MM.1S (cell line): ENCODE data around the gene LRMDA.

Experiments
- DNase-seq: peaks from one replicate; pipeline ENCODE4 v3.0.0-alpha.2; 2015
- H2AFZ ChIP-seq: fragments of 300-600 bp; sonication (generic); 2 replicates; pipeline ENCODE4 v1.6.0; 2016; ENCODE audit warnings: antibody characterized with exemption, low read length
- H3F3A ChIP-seq: fragments of 300-600 bp; sonication (generic); 2 replicates; pipeline ENCODE4 v1.6.1; 2016; ENCODE audit warnings: mild to moderate bottlenecking, antibody characterized with exemption, low read length, moderate library complexity, mixed read lengths; ENCODE audit not compliant: insufficient read depth
- H3K27ac ChIP-seq: fragments of 300-600 bp; sonication (generic); 2 replicates; pipeline ENCODE4 v1.5.1; 2016; ENCODE audit warnings: mild to moderate bottlenecking, low read length
- H3K27me3 ChIP-seq: fragments of 300-600 bp; sonication (generic); replicated peaks from 2 replicates; pipeline ENCODE4 v1.6.0; 2016; ENCODE audit warnings: low read length; ENCODE audit not compliant: insufficient read depth
- H3K36me3 ChIP-seq: fragments of 300-600 bp; sonication (generic); replicated peaks from 2 replicates; pipeline ENCODE4 v1.6.1; 2016; ENCODE audit warnings: mild to moderate bottlenecking, low read length, mixed read lengths; ENCODE audit not compliant: insufficient read depth
- H3K4me1 ChIP-seq: fragments of 300-600 bp; sonication (generic); 2 replicates; pipeline ENCODE4 v1.6.1; 2016; ENCODE audit warnings: low read length, mixed read lengths
- H3K4me2 ChIP-seq: fragments of 300-600 bp; sonication (generic); 2 replicates; pipeline ENCODE4 v1.6.0; 2016; ENCODE audit warnings: low read depth, low read length
- H3K4me3 ChIP-seq: fragments of 300-600 bp; sonication (generic); 2 replicates; pipeline ENCODE4 v1.5.1; 2016; ENCODE audit warnings: low read length, mixed read lengths
- H3K79me2 ChIP-seq: fragments of 300-600 bp; sonication (generic); 2 replicates; pipeline ENCODE4 v1.6.1; 2016; ENCODE audit warnings: mixed run types, low read length, mixed read lengths
- H3K9ac ChIP-seq: fragments of 300-600 bp; sonication (generic); 2 replicates; pipeline ENCODE4 v1.6.1; 2016; ENCODE audit warnings: low read length, mixed read lengths
- H3K9me2 ChIP-seq: fragments of 300-600 bp; sonication (generic); replicated peaks from 2 replicates; pipeline ENCODE4 v1.6.1; 2016; ENCODE audit warnings: mild to moderate bottlenecking, low read length, mixed read lengths; ENCODE audit not compliant: insufficient read depth
- H3K9me3 ChIP-seq: fragments of 300-600 bp; sonication (generic); replicated peaks from 2 replicates; pipeline ENCODE4 v1.6.1; 2016; ENCODE audit warnings: mild to moderate bottlenecking, low read length, mixed read lengths; ENCODE audit not compliant: insufficient read depth
- H4K20me1 ChIP-seq: fragments of 300-600 bp; sonication (generic); 2 replicates; pipeline ENCODE4 v1.6.1; 2016; ENCODE audit warnings: mild to moderate bottlenecking, low read length, moderate library complexity, mixed read lengths; ENCODE audit not compliant: insufficient read depth
- CTCF ChIP-seq: fragments of 300-600 bp; sonication (generic); IDR thresholded peaks from 2 replicates; pipeline ENCODE4 v1.5.1; 2016; ENCODE audit warnings: antibody characterized with exemption, low read length, mixed read lengths
- EZH2 ChIP-seq: fragments of 300-600 bp; sonication (generic); optimal IDR thresholded peaks from 2 replicates; pipeline ENCODE3; 2017; ENCODE audit warnings: low read depth, mild to moderate bottlenecking, antibody characterized with exemption, low read length, mixed read lengths
- EZH2phosphoT487 ChIP-seq: fragments of 300-600 bp; sonication (generic); IDR thresholded peaks from 2 replicates; pipeline ENCODE4 v1.6.1; 2018; ENCODE audit warnings: antibody characterized with exemption, low read length

Gene LRMDA

GRCh38 chr10:76040107-76040829 is 608.8 kb downstream of the LRMDA start:
- no peaks in the 10 kb centered on the region for H3K9me3 ChIP-seq
- DNase-seq = no peak
- no peaks in the 10 kb centered on the region for H4K20me1 ChIP-seq
- H3K9me2 ChIP-seq = no peaks in the 10 kb centered on the region
- H3K9ac ChIP-seq = no peak overlapping the region
- no peak for TF ChIP-seq CTCF
- no peak for TF ChIP-seq EZH2phosphoT487
- TF ChIP-seq EZH2 = no peak
- H3K4me1 ChIP-seq = no peaks in the 10 kb centered on the region
- no peaks in the 10 kb centered on the region for H3K27me3 ChIP-seq
- no peaks in the 10 kb centered on the region for H3K36me3 ChIP-seq
- no peak overlapping the region for H3K4me3 ChIP-seq
- H3K27ac ChIP-seq = no peak overlapping the region
- no peak overlapping the region for H2AFZ ChIP-seq
- no peaks in the 10 kb centered on the region for H3K79me2 ChIP-seq
- H3F3A ChIP-seq = no peaks in the 10 kb centered on the region
- no peak overlapping the region for H3K4me2 ChIP-seq

GRCh38 chr10:76040830-76041220 is 609.4 kb downstream of the LRMDA start:
- Histone ChIP-seq H3K27ac (no peak overlapping the region), H3K79me2 (no peaks in the 10 kb centered on the region), H3K9me3 (no peaks in the 10 kb centered on the region), H3K4me2 (no peak overlapping the region), H3K36me3 (no peaks in the 10 kb centered on the region), H3K4me1 (no peaks in the 10 kb centered on the region), H3K9me2 (no peaks in the 10 kb centered on the region), H2AFZ (no peak overlapping the region), H3K9ac (no peak overlapping the region), H3K4me3 (no peak overlapping the region), H3F3A (no peaks in the 10 kb centered on the region), H3K27me3 (no peaks in the 10 kb centered on the region), H4K20me1 (no peaks in the 10 kb centered on the region)
- DNase-seq = no peak
- TF ChIP-seq EZH2 (no peak), EZH2phosphoT487 (no peak), CTCF (no peak)

GRCh38 chr10:76041551-76041950 is 610.1 kb downstream of the LRMDA start:
- H4K20me1 ChIP-seq = no peaks in the 10 kb centered on the region
- no peaks in the 10 kb centered on the region for H3K4me1 ChIP-seq
- H3K9me2 ChIP-seq = no peaks in the 10 kb centered on the region
- H3K27ac ChIP-seq = no peak overlapping the region
- no peaks in the 10 kb centered on the region for H3K79me2 ChIP-seq
- no peak overlapping the region for H3K4me3 ChIP-seq
- no peaks in the 10 kb centered on the region for H3F3A ChIP-seq
- no peak for DNase-seq
- H3K9me3 ChIP-seq = no peaks in the 10 kb centered on the region
- TF ChIP-seq EZH2 (no peak), EZH2phosphoT487 (no peak), CTCF (no peak)
- H2AFZ ChIP-seq = no peak overlapping the region
- no peak overlapping the region for H3K9ac ChIP-seq
- H3K27me3 ChIP-seq = no peaks in the 10 kb centered on the region
- no peak overlapping the region for H3K4me2 ChIP-seq
- no peaks in the 10 kb centered on the region for H3K36me3 ChIP-seq
